Measurements from ENCODE around the gene SYT9.

SYT9 gene

GRCh38 chr11:7250166-7250565 lies 1.5 kb upstream of the SYT9 start:
- WGBS, 2 experiments, result 74 to 96% methylated on average over 2 to 3 of the region's 3 CpGs
- Histone ChIP-seq H3K4me1 (ENCODE audit: control insufficient read depth, insufficient read depth, low read length) (no peaks in the 10 kb centered on the region), H3K27me3 (ENCODE audit: control insufficient read depth, insufficient read depth, low read length, poor library complexity, severe bottlenecking) (peaks cover 61% of the 10 kb centered on the region), H3K4me3 (ENCODE audit: insufficient read depth, low read depth, low read length) (no peak overlapping the region), H3K9me3 (ENCODE audit: control insufficient read depth, low read length) (no peaks in the 10 kb centered on the region), H3K36me3 (ENCODE audit: control insufficient read depth, insufficient read depth, low read length) (no peaks in the 10 kb centered on the region), H3K27ac (ENCODE audit: insufficient read depth, low read depth, low read length, poor library complexity, severe bottlenecking) (no peak overlapping the region)

GRCh38 chr11:7251487-7251835 lies 243 bp upstream of the SYT9 start:
- H3K9me3 ChIP-seq (ENCODE audit: control insufficient read depth, low read length), result no peaks in the 10 kb centered on the region
- H3K4me3 ChIP-seq (ENCODE audit: insufficient read depth, low read depth, low read length), result peak overlapping the region; percentile 69
- WGBS, 2 experiments, result 4 to 5% methylated on average over 28 of the region's 28 CpGs
- no peaks in the 10 kb centered on the region for H3K36me3 ChIP-seq (ENCODE audit: control insufficient read depth, insufficient read depth, low read length)
- peaks cover 66% of the 10 kb centered on the region for H3K27me3 ChIP-seq (ENCODE audit: control insufficient read depth, insufficient read depth, low read length, poor library complexity, severe bottlenecking)
- H3K27ac ChIP-seq (ENCODE audit: insufficient read depth, low read depth, low read length, poor library complexity, severe bottlenecking), result no peak overlapping the region
- no peaks in the 10 kb centered on the region for H3K4me1 ChIP-seq (ENCODE audit: control insufficient read depth, insufficient read depth, low read length)

- Histone ChIP-seq H3K36me3 (ENCODE audit: control insufficient read depth, insufficient read depth, low read length) (no peaks in the 10 kb centered on the region), H3K27me3 (ENCODE audit: control insufficient read depth, insufficient read depth, low read length, poor library complexity, severe bottlenecking) (peaks cover 66% of the 10 kb centered on the region), H3K27ac (ENCODE audit: insufficient read depth, low read depth, low read length, poor library complexity, severe bottlenecking) (no peak overlapping the region), H3K9me3 (ENCODE audit: control insufficient read depth, low read length) (no peaks in the 10 kb centered on the region), H3K4me1 (ENCODE audit: control insufficient read depth, insufficient read depth, low read length) (no peaks in the 10 kb centered on the region), H3K4me3 (ENCODE audit: insufficient read depth, low read depth, low read length) (peak overlapping the region; percentile 69)
- 4 to 6% methylated on average over 33 of the region's 33 CpGs for WGBS, 2 experiments
Observed at GRCh38 chr11:7252683-7253213, 1.0 kb downstream of the SYT9 start.

GRCh38 chr11:7253800-7254199 lies 2.1 kb downstream of the SYT9 start:
- no peak overlapping the region for H3K27ac ChIP-seq (ENCODE audit: insufficient read depth, low read depth, low read length, poor library complexity, severe bottlenecking)
- no peaks in the 10 kb centered on the region for H3K9me3 ChIP-seq (ENCODE audit: control insufficient read depth, low read length)
- H3K4me3 ChIP-seq (ENCODE audit: insufficient read depth, low read depth, low read length), result no peak overlapping the region
- H3K4me1 ChIP-seq (ENCODE audit: control insufficient read depth, insufficient read depth, low read length), result no peaks in the 10 kb centered on the region
- 76 to 84% methylated on average over 6 of the region's 6 CpGs for WGBS, 2 experiments
- H3K36me3 ChIP-seq (ENCODE audit: control insufficient read depth, insufficient read depth, low read length), result no peaks in the 10 kb centered on the region
- H3K27me3 ChIP-seq (ENCODE audit: control insufficient read depth, insufficient read depth, low read length, poor library complexity, severe bottlenecking), result peaks cover 66% of the 10 kb centered on the region

- Histone ChIP-seq H3K36me3 (ENCODE audit: control insufficient read depth, insufficient read depth, low read length) (no peaks in the 10 kb centered on the region), H3K4me3 (ENCODE audit: insufficient read depth, low read depth, low read length) (no peak overlapping the region), H3K9me3 (ENCODE audit: control insufficient read depth, low read length) (no peaks in the 10 kb centered on the region), H3K4me1 (ENCODE audit: control insufficient read depth, insufficient read depth, low read length) (no peaks in the 10 kb centered on the region), H3K27me3 (ENCODE audit: control insufficient read depth, insufficient read depth, low read length, poor library complexity, severe bottlenecking) (peaks cover 59% of the 10 kb centered on the region), H3K27ac (ENCODE audit: insufficient read depth, low read depth, low read length, poor library complexity, severe bottlenecking) (no peak overlapping the region)
- 76 to 84% methylated on average over 3 of the region's 3 CpGs for WGBS, 2 experiments
Observed at GRCh38 chr11:7254731-7255291, 3.1 kb downstream of the SYT9 start.

DNA sequence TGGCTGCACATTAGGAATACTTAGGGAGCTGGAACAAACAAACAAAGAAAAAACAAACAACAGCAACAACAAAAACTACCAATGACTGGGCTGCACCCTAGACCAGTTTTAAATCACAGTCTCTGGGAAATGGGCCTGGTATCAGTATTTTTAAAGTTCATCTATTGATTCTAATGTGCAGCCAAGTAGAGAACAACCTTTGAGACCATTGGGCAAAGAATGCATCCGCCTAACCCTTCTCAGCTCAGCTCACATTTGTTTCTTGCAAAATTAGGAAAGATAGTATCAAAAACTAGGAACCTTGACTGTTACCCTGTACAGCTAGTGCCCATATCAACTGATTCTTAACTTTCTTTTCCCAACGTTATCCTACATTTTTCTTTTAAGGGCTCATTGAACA lies 5.2 kb downstream of the SYT9 start:
- WGBS, 2 experiments, result 68 to 82% methylated on average over 2 of the region's 2 CpGs

DNA sequence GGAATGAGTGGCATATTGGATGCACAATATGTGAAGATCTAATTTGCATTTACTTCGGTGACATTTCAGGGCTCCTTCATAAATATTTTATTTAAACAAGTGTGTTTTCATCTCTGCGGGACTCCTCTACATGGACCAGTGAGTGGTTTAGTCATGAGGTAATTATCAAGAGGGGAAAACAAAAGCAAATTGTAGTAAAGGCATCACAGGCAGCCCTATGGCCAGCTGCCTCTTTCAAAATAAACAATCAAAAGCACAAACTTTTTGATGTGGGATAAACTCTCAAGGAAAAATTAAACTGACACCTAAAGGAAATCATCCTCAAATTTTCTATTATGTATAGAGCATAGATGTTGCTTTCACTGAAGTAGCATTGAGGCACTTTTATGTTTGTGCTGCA lies 6.0 kb downstream of the SYT9 start:
- Histone ChIP-seq H3K4me1 (ENCODE audit: control insufficient read depth, insufficient read depth, low read length) (no peaks in the 10 kb centered on the region), H3K36me3 (ENCODE audit: control insufficient read depth, insufficient read depth, low read length) (no peaks in the 10 kb centered on the region), H3K9me3 (ENCODE audit: control insufficient read depth, low read length) (no peaks in the 10 kb centered on the region), H3K27me3 (ENCODE audit: control insufficient read depth, insufficient read depth, low read length, poor library complexity, severe bottlenecking) (peaks cover 30% of the 10 kb centered on the region), H3K4me3 (ENCODE audit: insufficient read depth, low read depth, low read length) (no peak overlapping the region), H3K27ac (ENCODE audit: insufficient read depth, low read depth, low read length, poor library complexity, severe bottlenecking) (no peak overlapping the region)
- 71 to 100% methylated on average over 2 of the region's 2 CpGs for WGBS, 2 experiments

More for the DNA sequence above, 5.2 kb downstream of the SYT9 start:
- H3K4me1 ChIP-seq (ENCODE audit: control insufficient read depth, insufficient read depth, low read length), result no peaks in the 10 kb centered on the region
- no peaks in the 10 kb centered on the region for H3K9me3 ChIP-seq (ENCODE audit: control insufficient read depth, low read length)
- H3K4me3 ChIP-seq (ENCODE audit: insufficient read depth, low read depth, low read length), result no peak overlapping the region
- peaks cover 37% of the 10 kb centered on the region for H3K27me3 ChIP-seq (ENCODE audit: control insufficient read depth, insufficient read depth, low read length, poor library complexity, severe bottlenecking)
- H3K27ac ChIP-seq (ENCODE audit: insufficient read depth, low read depth, low read length, poor library complexity, severe bottlenecking), result no peak overlapping the region
- H3K36me3 ChIP-seq (ENCODE audit: control insufficient read depth, insufficient read depth, low read length), result no peaks in the 10 kb centered on the region

GRCh38 chr11:7261578-7261977 lies 9.9 kb downstream of the SYT9 start:
- no peaks in the 10 kb centered on the region for H3K27me3 ChIP-seq (ENCODE audit: control insufficient read depth, insufficient read depth, low read length, poor library complexity, severe bottlenecking)
- 93 to 95% methylated on average over 5 of the region's 5 CpGs for WGBS, 2 experiments
- no peak overlapping the region for H3K27ac ChIP-seq (ENCODE audit: insufficient read depth, low read depth, low read length, poor library complexity, severe bottlenecking)
- H3K4me3 ChIP-seq (ENCODE audit: insufficient read depth, low read depth, low read length), result no peak overlapping the region
- no peaks in the 10 kb centered on the region for H3K4me1 ChIP-seq (ENCODE audit: control insufficient read depth, insufficient read depth, low read length)
- H3K36me3 ChIP-seq (ENCODE audit: control insufficient read depth, insufficient read depth, low read length), result no peaks in the 10 kb centered on the region
- H3K9me3 ChIP-seq (ENCODE audit: control insufficient read depth, low read length), result no peaks in the 10 kb centered on the region

DNA sequence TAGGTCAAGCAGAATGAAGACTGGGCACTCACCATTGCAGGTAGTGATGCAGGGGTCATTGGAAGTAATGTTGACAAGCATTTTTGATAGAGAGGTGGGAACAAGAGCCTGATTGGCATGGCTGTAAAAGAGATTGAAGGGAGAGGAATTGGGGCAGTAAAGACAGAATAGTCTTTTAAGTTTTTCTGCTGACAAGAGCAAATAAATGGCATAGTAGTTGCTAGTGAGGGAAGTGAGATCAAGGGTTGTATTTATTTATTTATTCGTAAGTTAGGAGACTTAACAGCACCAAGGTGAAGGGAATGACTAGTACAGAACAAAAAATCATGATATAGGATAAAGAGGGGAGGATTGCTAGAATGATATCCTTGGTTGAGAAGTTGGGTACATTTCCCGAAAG lies 11.0 kb downstream of the SYT9 start:
- no peak overlapping the region for H3K27ac ChIP-seq (ENCODE audit: insufficient read depth, low read depth, low read length, poor library complexity, severe bottlenecking)
- H3K4me3 ChIP-seq (ENCODE audit: insufficient read depth, low read depth, low read length), result no peak overlapping the region
- no peaks in the 10 kb centered on the region for H3K9me3 ChIP-seq (ENCODE audit: control insufficient read depth, low read length)
- H3K36me3 ChIP-seq (ENCODE audit: control insufficient read depth, insufficient read depth, low read length), result no peaks in the 10 kb centered on the region
- H3K27me3 ChIP-seq (ENCODE audit: control insufficient read depth, insufficient read depth, low read length, poor library complexity, severe bottlenecking), result no peaks in the 10 kb centered on the region
- no peaks in the 10 kb centered on the region for H3K4me1 ChIP-seq (ENCODE audit: control insufficient read depth, insufficient read depth, low read length)
- 74 to 84% methylated on average over 2 of the region's 2 CpGs for WGBS, 2 experiments

DNA sequence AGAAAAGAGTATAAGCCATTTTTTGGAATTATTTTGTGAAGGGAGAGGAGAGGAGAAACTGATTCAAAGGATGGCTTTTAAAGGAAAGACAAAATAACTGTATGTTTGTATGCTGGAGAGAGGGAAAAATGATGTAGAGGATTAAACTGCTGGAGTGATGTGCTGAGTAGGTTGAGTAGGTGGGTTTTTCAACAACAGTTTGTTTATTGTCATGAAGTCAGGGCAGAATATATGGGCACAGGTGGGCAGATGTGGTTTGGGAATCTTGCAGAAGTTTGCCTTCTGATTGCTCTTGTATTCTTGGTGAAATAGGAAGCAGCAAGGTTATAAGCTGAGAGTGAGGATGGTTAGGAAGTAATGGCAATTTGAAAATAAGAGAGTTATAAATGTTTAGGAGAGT lies 12.1 kb downstream of the SYT9 start:
- H3K9me3 ChIP-seq (ENCODE audit: control insufficient read depth, low read length), result no peaks in the 10 kb centered on the region
- no peaks in the 10 kb centered on the region for H3K36me3 ChIP-seq (ENCODE audit: control insufficient read depth, insufficient read depth, low read length)
- H3K27me3 ChIP-seq (ENCODE audit: control insufficient read depth, insufficient read depth, low read length, poor library complexity, severe bottlenecking), result no peaks in the 10 kb centered on the region
- no peak overlapping the region for H3K4me3 ChIP-seq (ENCODE audit: insufficient read depth, low read depth, low read length)
- no peak overlapping the region for H3K27ac ChIP-seq (ENCODE audit: insufficient read depth, low read depth, low read length, poor library complexity, severe bottlenecking)
- no peaks in the 10 kb centered on the region for H3K4me1 ChIP-seq (ENCODE audit: control insufficient read depth, insufficient read depth, low read length)

DNA sequence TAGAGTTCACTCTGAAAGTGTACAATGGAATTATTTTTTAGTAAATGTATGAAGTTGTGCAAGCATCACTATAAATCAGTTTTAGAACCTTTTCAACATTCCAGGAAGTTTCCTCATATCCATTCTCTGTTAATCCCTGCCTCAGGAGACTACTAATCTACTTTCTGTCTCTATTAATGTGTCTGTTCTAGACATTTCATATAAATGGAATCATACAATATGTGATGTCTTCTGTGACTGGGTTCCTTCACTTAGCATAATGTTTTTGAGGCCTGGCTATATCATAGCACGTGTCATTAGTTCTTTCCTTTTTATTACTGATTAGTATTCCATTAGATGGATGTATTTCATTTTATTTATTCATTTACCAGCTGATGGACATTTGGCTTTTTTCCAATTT lies 17.1 kb downstream of the SYT9 start:
- H3K36me3 ChIP-seq (ENCODE audit: control insufficient read depth, insufficient read depth, low read length), result no peaks in the 10 kb centered on the region
- H3K4me1 ChIP-seq (ENCODE audit: control insufficient read depth, insufficient read depth, low read length), result no peaks in the 10 kb centered on the region
- WGBS, 2 experiments, result 89% methylated on average over 1 of the region's 1 CpG; no CpG with 5 or more reads in 1 of the 2 experiments
- no peaks in the 10 kb centered on the region for H3K27me3 ChIP-seq (ENCODE audit: control insufficient read depth, insufficient read depth, low read length, poor library complexity, severe bottlenecking)
- no peak overlapping the region for H3K4me3 ChIP-seq (ENCODE audit: insufficient read depth, low read depth, low read length)
- H3K27ac ChIP-seq (ENCODE audit: insufficient read depth, low read depth, low read length, poor library complexity, severe bottlenecking), result no peak overlapping the region
- no peaks in the 10 kb centered on the region for H3K9me3 ChIP-seq (ENCODE audit: control insufficient read depth, low read length)

Data from ectodermal cell (in vitro differentiated cells).